ENCODE measurements around the gene ARL16. TPM values are rescaled to one million over a fixed set of nuclear protein-coding genes. Genes with fewer than 3 reads are reported as not detected.

ARL16 gene
- total RNA-seq, 1 experiment from 2014 or later = 52.7 TPM

DNA sequence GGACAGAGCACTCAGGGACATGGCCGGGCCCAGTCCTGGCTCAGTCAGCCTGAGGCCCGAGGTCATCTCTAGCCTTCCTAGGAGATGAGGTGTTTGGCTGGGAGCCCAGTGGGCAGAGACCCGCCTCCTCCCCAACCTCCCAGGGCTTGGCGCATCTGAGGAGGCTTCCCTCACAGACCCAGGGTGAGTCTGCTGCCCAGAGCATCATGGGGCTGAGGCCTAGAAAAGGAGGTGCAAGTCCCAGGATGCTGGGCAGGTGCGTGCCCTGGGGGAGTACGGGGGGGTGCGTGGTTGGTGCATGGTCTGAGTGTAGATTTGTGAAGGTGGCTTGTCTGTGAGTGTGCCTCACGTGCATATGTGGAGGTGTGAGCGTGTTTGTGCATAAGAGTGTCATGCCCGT, 31.9 kb downstream of the ARL16 start:
- DNase-seq (ENCODE audit: low read depth, low spot score) (no peak), ATAC-seq (peak; percentile 62)
- POLR2A ChIA-PET = no interaction called here
- H3K27me3 ChIP-seq (ENCODE audit: control insufficient read depth, insufficient read depth, low read length) = no peaks in the 10 kb centered on the region
- H3K36me3 ChIP-seq (ENCODE audit: control insufficient read depth, insufficient read depth, low read length) = no peaks in the 10 kb centered on the region
- TF ChIP-seq, protein P1, sequence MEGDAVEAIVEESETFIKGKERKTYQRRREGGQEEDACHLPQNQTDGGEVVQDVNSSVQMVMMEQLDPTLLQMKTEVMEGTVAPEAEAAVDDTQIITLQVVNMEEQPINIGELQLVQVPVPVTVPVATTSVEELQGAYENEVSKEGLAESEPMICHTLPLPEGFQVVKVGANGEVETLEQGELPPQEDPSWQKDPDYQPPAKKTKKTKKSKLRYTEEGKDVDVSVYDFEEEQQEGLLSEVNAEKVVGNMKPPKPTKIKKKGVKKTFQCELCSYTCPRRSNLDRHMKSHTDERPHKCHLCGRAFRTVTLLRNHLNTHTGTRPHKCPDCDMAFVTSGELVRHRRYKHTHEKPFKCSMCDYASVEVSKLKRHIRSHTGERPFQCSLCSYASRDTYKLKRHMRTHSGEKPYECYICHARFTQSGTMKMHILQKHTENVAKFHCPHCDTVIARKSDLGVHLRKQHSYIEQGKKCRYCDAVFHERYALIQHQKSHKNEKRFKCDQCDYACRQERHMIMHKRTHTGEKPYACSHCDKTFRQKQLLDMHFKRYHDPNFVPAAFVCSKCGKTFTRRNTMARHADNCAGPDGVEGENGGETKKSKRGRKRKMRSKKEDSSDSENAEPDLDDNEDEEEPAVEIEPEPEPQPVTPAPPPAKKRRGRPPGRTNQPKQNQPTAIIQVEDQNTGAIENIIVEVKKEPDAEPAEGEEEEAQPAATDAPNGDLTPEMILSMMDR (IDR thresholded peaks at IDR 0.05) = no peak
- no peak for TF ChIP-seq SIN3A (IDR thresholded peaks at IDR 0.05; ENCODE audit: borderline replicate concordance, insufficient read depth, low read depth, low read length)
- TF ChIP-seq TCF7L2 (IDR thresholded peaks at IDR 0.05; ENCODE audit: low read depth, low read length) = no peak
- TF ChIP-seq POLR2AphosphoS5 (IDR thresholded peaks at IDR 0.05; ENCODE audit: low read depth, low read length) = no peak
- TF ChIP-seq, protein P2, sequence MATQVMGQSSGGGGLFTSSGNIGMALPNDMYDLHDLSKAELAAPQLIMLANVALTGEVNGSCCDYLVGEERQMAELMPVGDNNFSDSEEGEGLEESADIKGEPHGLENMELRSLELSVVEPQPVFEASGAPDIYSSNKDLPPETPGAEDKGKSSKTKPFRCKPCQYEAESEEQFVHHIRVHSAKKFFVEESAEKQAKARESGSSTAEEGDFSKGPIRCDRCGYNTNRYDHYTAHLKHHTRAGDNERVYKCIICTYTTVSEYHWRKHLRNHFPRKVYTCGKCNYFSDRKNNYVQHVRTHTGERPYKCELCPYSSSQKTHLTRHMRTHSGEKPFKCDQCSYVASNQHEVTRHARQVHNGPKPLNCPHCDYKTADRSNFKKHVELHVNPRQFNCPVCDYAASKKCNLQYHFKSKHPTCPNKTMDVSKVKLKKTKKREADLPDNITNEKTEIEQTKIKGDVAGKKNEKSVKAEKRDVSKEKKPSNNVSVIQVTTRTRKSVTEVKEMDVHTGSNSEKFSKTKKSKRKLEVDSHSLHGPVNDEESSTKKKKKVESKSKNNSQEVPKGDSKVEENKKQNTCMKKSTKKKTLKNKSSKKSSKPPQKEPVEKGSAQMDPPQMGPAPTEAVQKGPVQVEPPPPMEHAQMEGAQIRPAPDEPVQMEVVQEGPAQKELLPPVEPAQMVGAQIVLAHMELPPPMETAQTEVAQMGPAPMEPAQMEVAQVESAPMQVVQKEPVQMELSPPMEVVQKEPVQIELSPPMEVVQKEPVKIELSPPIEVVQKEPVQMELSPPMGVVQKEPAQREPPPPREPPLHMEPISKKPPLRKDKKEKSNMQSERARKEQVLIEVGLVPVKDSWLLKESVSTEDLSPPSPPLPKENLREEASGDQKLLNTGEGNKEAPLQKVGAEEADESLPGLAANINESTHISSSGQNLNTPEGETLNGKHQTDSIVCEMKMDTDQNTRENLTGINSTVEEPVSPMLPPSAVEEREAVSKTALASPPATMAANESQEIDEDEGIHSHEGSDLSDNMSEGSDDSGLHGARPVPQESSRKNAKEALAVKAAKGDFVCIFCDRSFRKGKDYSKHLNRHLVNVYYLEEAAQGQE (IDR thresholded peaks at IDR 0.05; ENCODE audit: insufficient read depth in 1 of 2, low read depth in 2 of 2, low read length in 1 of 2) = no peak
- in situ Hi-C loops (cut with HindIII; ENCODE audit: low pct_unique_long_range_greater_than_20kb, low sequenced_read_pairs) = no loop called here
- peaks cover 15% of the 10 kb centered on the region for H3K4me1 ChIP-seq (ENCODE audit: control insufficient read depth, insufficient read depth, low read length)
- BruUV-seq (replicated peaks) = no TSS peak
- CTCF ChIA-PET = no interaction called here
- no peak overlapping the region for H3K27ac ChIP-seq (ENCODE audit: low read length)
- no peak overlapping the region for H3K4me3 ChIP-seq (ENCODE audit: low read depth in 2 of 2, low read length in 2 of 2)
- intact Hi-C loops (cut with micrococcal nuclease; ENCODE audit: unreplicated experiment) = no loop called here
- no peaks in the 10 kb centered on the region for H3K9me3 ChIP-seq (ENCODE audit: control insufficient read depth, insufficient read depth, low read depth, low read length)

DNA sequence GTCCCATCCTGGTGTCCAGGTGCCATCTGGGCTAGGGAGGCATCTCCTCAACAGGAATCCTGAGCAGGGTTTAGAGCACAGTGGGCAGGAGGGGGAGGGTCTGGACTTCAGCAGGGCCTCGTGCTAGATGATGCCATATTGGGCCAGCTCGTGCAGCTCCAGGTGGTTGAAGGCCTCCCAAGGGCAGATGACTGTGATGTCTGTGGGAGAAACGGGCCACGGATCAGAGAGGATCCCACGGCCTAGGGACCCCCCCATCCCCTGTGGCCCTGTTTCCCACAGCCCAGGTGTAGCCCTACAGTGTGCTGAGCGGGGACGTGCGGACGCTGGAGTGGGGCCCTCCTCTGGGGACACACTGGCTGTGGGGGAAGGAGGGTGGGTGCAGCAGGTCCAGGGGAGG, 32.6 kb downstream of the ARL16 start:
- BruUV-seq (replicated peaks) = no TSS peak
- ChIA-PET CTCF (interaction anchor here (0.6 kb wide), 1 partner anchor 23 kb away, joined by 5 read pairs; no protein-coding TSS in a partner anchor), POLR2A (no interaction called here)
- DNase-seq (ENCODE audit: low read depth, low spot score) (no peak), ATAC-seq (no peak)
- in situ Hi-C loops (cut with HindIII; ENCODE audit: low pct_unique_long_range_greater_than_20kb, low sequenced_read_pairs) (no loop called here), intact Hi-C loops (cut with micrococcal nuclease; ENCODE audit: unreplicated experiment) (no loop called here)
- Histone ChIP-seq H3K4me1 (ENCODE audit: control insufficient read depth, insufficient read depth, low read length) (peaks cover 15% of the 10 kb centered on the region), H3K4me3 (ENCODE audit: low read depth in 2 of 2, low read length in 2 of 2) (no peak overlapping the region), H3K27ac (ENCODE audit: low read length) (no peak overlapping the region), H3K36me3 (ENCODE audit: control insufficient read depth, insufficient read depth, low read length) (no peaks in the 10 kb centered on the region), H3K27me3 (ENCODE audit: control insufficient read depth, insufficient read depth, low read length) (no peaks in the 10 kb centered on the region), H3K9me3 (ENCODE audit: control insufficient read depth, insufficient read depth, low read depth, low read length) (no peaks in the 10 kb centered on the region)
- TF ChIP-seq TCF7L2 (IDR thresholded peaks at IDR 0.05; ENCODE audit: low read depth, low read length) (no peak), POLR2AphosphoS5 (IDR thresholded peaks at IDR 0.05; ENCODE audit: low read depth, low read length) (no peak), SIN3A (IDR thresholded peaks at IDR 0.05; ENCODE audit: borderline replicate concordance, insufficient read depth, low read depth, low read length) (no peak)
- TF ChIP-seq, protein P2 (IDR thresholded peaks at IDR 0.05; ENCODE audit: insufficient read depth in 1 of 2, low read depth in 2 of 2, low read length in 1 of 2) = no peak
- TF ChIP-seq, protein P1 (IDR thresholded peaks at IDR 0.05) = no peak
